HepG2 (cell line): ENCODE measurements around the gene KLHL5. TPM values are rescaled to one million over a fixed set of nuclear protein-coding genes. Genes with fewer than 3 reads are reported as not detected.
A peak's percentile ranks its signal among the peaks of the same experiment; 100 is the strongest.

ENCODE experiments used
- AGO2 ChIP-seq: fragments of 200-400 bp; formaldehyde crosslinking; optimal IDR thresholded peaks from 2 replicates; pipeline ENCODE3; 2017; ENCODE audit warnings: mild to moderate bottlenecking, low read depth, low read length, moderate library complexity
- ELF4 ChIP-seq: sonication (generic); formaldehyde crosslinking; IDR thresholded peaks from 2 replicates; pipeline ENCODE4 v1.5.0; 2020; ENCODE audit warnings: missing genetic modification reagents, mild to moderate bottlenecking, moderate library complexity, borderline replicate concordance
- FOXK2 ChIP-seq: fragments of 450-650 bp; IDR thresholded peaks from 2 replicates; pipeline ENCODE4 v1.6.1; 2016
- FOXP1 ChIP-seq, 2 experiments: fragments of 450-650 bp in 1 of 2; IDR thresholded peaks; 2 replicates each; pipeline ENCODE4 v1.6.1; 2017 to 2018; ENCODE audit warnings: antibody characterized with exemption in 1 of 2
- GPN1 ChIP-seq: sonication (generic); formaldehyde crosslinking; IDR thresholded peaks from 2 replicates; pipeline ENCODE4 v1.5.1; 2020; ENCODE audit warnings: missing genetic modification reagents, borderline replicate concordance
- ISL2 ChIP-seq: sonication (generic); formaldehyde crosslinking; IDR thresholded peaks from 2 replicates; pipeline ENCODE4 v1.5.0; 2020; ENCODE audit warnings: missing genetic modification reagents
- MIXL1 ChIP-seq: IDR thresholded peaks from 2 replicates; pipeline ENCODE4 v1.6.1; 2016
- NFE2L2 ChIP-seq: fragments of 150-350 bp; IDR thresholded peaks from 2 replicates; pipeline ENCODE4 v1.6.1; 2014; ENCODE audit warnings: low read length
- POLR2AphosphoS5 ChIP-seq: IDR thresholded peaks from 2 replicates; pipeline ENCODE4 v1.6.1; 2012; ENCODE audit warnings: low read depth, low read length
- RBFOX2 ChIP-seq: fragments of 200-400 bp; formaldehyde crosslinking; IDR thresholded peaks from 2 replicates; pipeline ENCODE4 v1.6.1; 2017; ENCODE audit warnings: low read depth, mild to moderate bottlenecking, low read length
- SPEN ChIP-seq: sonication (generic); formaldehyde crosslinking; IDR thresholded peaks from 2 replicates; pipeline ENCODE4 v1.5.1; 2020; ENCODE audit warnings: low read depth, mild to moderate bottlenecking, missing genetic modification reagents
- THYN1 ChIP-seq: sonication (generic); formaldehyde crosslinking; IDR thresholded peaks from 2 replicates; pipeline ENCODE4 v1.8.1; 2023; ENCODE audit warnings: low read depth, mild to moderate bottlenecking, moderate library complexity, missing genetic modification reagents, borderline replicate concordance
- XRCC5 ChIP-seq: fragments of 200-400 bp; formaldehyde crosslinking; optimal IDR thresholded peaks from 2 replicates; pipeline ENCODE3; 2017; ENCODE audit warnings: mild to moderate bottlenecking, low read length
- ZBTB7B ChIP-seq: sonication (generic); formaldehyde crosslinking; IDR thresholded peaks from 2 replicates; pipeline ENCODE4 v1.4.0; 2020; ENCODE audit warnings: missing genetic modification reagents
- ZFP36L1 ChIP-seq: sonication (generic); formaldehyde crosslinking; IDR thresholded peaks from 2 replicates; pipeline ENCODE4 v1.8.0; 2022; ENCODE audit warnings: mild to moderate bottlenecking, missing genetic modification reagents, moderate library complexity
- ZIK1 ChIP-seq: sonication (generic); formaldehyde crosslinking; IDR thresholded peaks from 2 replicates; pipeline ENCODE4 v1.5.0; 2020; ENCODE audit warnings: mild to moderate bottlenecking, low read depth, missing genetic modification reagents, borderline replicate concordance
- ZKSCAN8 ChIP-seq: IDR thresholded peaks from 2 replicates; pipeline ENCODE4 v1.6.1; 2016; ENCODE audit warnings: borderline replicate concordance, missing genetic modification reagents, missing compliant biosample characterization
- ZMYM2 ChIP-seq: sonication (generic); formaldehyde crosslinking; IDR thresholded peaks from 2 replicates; pipeline ENCODE4 v1.8.0; 2022; ENCODE audit warnings: mild to moderate bottlenecking, missing genetic modification reagents
- ZNF205 ChIP-seq: IDR thresholded peaks from 2 replicates; pipeline ENCODE4 v1.6.1; 2018; ENCODE audit warnings: missing biosample characterization, missing genetic modification reagents
- ZNF501 ChIP-seq: sonication (generic); formaldehyde crosslinking; IDR thresholded peaks from 2 replicates; pipeline ENCODE4 v1.5.1; 2020; ENCODE audit warnings: mild to moderate bottlenecking, moderate library complexity, missing genetic modification reagents
- ZNF550 ChIP-seq: sonication (generic); formaldehyde crosslinking; IDR thresholded peaks from 2 replicates; pipeline ENCODE4 v1.4.0; 2020; ENCODE audit warnings: mild to moderate bottlenecking, missing genetic modification reagents, borderline replicate concordance
- ZNF672 ChIP-seq: sonication (generic); formaldehyde crosslinking; IDR thresholded peaks from 2 replicates; pipeline ENCODE4 v1.8.1; 2022; ENCODE audit warnings: missing genetic modification reagents
- ZNF720 ChIP-seq: sonication (generic); formaldehyde crosslinking; IDR thresholded peaks from 2 replicates; pipeline ENCODE4 v1.4.0; 2020; ENCODE audit warnings: missing genetic modification reagents
- polyA plus RNA-seq, 8 experiments: library from polyadenylated mRNA; depleted of rRNA in 3 of 8; stranded (reverse) in 7 of 8; unstranded in 1 of 8; fragments of >200 nt; fragmentation: Illumina TruSeq in 4 of 8; extraction: Trizol in 4 of 8; gene quantifications; 2 replicates each; pipeline versions ENCODE4 v1.2.1 to v1.2.3, GENCODE V29; 2011 to 2016; ENCODE audit warnings: low read depth in 4 of 8, missing spikeins in 1 of 8, mixed read lengths in 1 of 8; ENCODE audit not compliant: insufficient read depth in 1 of 8
- total RNA-seq, 5 experiments: library from RNA; depleted of rRNA; stranded (reverse); fragments of >200 nt; fragmentation: Illumina TruSeq; extraction: Trizol; gene quantifications; 2 replicates each; pipeline ENCODE4 v1.2.3, GENCODE V29; 2016; ENCODE audit warnings: low read depth in 1 of 5
- TF ChIP-seq, protein P1 (sequence below): sonication (generic); formaldehyde crosslinking; IDR thresholded peaks from 2 replicates; pipeline ENCODE4 v1.9.0; 2021; ENCODE audit warnings: missing genetic modification reagents, mild to moderate bottlenecking, borderline replicate concordance
- TF ChIP-seq, protein P2 (sequence below): sonication (generic); formaldehyde crosslinking; IDR thresholded peaks from 2 replicates; pipeline ENCODE4 v1.4.0; 2020; ENCODE audit warnings: missing genetic modification reagents
- TF ChIP-seq, protein P3 (sequence below): sonication (generic); formaldehyde crosslinking; IDR thresholded peaks from 2 replicates; pipeline ENCODE4 v1.4.0; 2020; ENCODE audit warnings: missing genetic modification reagents
- TF ChIP-seq, protein P4 (sequence below): conservative IDR thresholded peaks from 2 replicates; pipeline ENCODE4 v1.6.1; 2018; ENCODE audit warnings: missing genetic modification reagents
- TF ChIP-seq, protein P5 (sequence below): sonication (generic); formaldehyde crosslinking; IDR thresholded peaks from 2 replicates; pipeline ENCODE4 v1.5.0; 2020; ENCODE audit warnings: missing genetic modification reagents

KLHL5 gene
- total and polyA plus RNA-seq, 2 of the 13 experiments (the other 11 are each of a cell fraction or from before 2014, with no cell fraction given) = 36.2 to 38.7 TPM

DNA sequence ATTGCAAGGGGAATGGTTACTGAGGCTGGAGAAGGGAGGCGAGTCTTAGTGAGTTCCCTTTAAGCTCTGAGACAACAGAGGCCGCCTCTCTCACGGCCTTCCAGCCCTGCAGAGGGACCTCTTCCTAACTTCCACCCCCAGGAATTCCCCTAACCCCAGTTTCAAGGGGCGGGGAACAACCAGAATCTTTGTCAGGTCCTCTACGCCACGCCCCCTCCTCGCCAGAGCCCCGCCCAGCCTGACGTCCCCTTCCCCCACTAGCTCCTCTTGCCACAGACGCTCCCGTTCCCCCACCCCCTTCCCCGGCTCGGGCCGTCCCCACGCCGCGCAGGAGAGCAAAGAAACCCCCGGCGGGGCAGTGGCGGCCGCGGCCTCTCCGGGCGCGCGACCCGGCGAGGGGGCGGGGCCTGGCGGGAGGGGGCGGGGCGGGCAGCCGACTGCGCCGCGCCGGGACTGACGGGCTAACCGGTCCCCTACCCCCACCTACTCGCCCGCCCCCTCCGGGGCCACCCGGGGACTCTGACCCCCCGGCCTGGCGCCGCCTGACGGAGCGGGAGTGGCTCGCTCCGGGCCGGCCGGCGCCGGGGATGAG lies 17.6 kb upstream of the KLHL5 start (continued):
- TF ChIP-seq ELF4 (CRISPR knock-in tag) (no peak), XRCC5 (no peak), ZNF672 (no peak), THYN1 (no peak), ZBTB7B (CRISPR knock-in tag) (peak; percentile 36; the same call in 1 of the 2 replicates), POLR2AphosphoS5 (peak; percentile 49; the same call in 1 of the 2 replicates), ZNF205 (CRISPR knock-in tag) (no peak), RBFOX2 (no peak), ZNF550 (CRISPR knock-in tag) (no peak), ZNF501 (CRISPR knock-in tag) (no peak), FOXP1 (IDR thresholded peaks at IDR 0.05) (no peak), FOXP1 (CRISPR knock-in tag; IDR thresholded peaks at IDR 0.05) (no peak), GPN1 (CRISPR knock-in tag) (no peak), ZKSCAN8 (no peak), SPEN (CRISPR knock-in tag) (0 out of 2 replicates have a peak, but pooled peaks have one; percentile 25), MIXL1 (no peak), ISL2 (CRISPR knock-in tag) (0 out of 2 replicates have a peak, but pooled peaks have one; percentile 10), ZIK1 (no peak), FOXK2 (no peak), ZFP36L1 (CRISPR knock-in tag) (no peak), NFE2L2 (no peak), AGO2 (no peak), ZNF720 (CRISPR knock-in tag) (no peak), ZMYM2 (CRISPR knock-in tag) (0 out of 2 replicates have a peak, but pooled peaks have one; percentile 40)
- TF ChIP-seq, protein P1, sequence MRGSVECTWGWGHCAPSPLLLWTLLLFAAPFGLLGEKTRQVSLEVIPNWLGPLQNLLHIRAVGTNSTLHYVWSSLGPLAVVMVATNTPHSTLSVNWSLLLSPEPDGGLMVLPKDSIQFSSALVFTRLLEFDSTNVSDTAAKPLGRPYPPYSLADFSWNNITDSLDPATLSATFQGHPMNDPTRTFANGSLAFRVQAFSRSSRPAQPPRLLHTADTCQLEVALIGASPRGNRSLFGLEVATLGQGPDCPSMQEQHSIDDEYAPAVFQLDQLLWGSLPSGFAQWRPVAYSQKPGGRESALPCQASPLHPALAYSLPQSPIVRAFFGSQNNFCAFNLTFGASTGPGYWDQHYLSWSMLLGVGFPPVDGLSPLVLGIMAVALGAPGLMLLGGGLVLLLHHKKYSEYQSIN (CRISPR knock-in tag) = no peak
- TF ChIP-seq, protein P2, sequence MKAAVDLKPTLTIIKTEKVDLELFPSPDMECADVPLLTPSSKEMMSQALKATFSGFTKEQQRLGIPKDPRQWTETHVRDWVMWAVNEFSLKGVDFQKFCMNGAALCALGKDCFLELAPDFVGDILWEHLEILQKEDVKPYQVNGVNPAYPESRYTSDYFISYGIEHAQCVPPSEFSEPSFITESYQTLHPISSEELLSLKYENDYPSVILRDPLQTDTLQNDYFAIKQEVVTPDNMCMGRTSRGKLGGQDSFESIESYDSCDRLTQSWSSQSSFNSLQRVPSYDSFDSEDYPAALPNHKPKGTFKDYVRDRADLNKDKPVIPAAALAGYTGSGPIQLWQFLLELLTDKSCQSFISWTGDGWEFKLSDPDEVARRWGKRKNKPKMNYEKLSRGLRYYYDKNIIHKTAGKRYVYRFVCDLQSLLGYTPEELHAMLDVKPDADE (CRISPR knock-in tag) = no peak
- TF ChIP-seq, protein P3, sequence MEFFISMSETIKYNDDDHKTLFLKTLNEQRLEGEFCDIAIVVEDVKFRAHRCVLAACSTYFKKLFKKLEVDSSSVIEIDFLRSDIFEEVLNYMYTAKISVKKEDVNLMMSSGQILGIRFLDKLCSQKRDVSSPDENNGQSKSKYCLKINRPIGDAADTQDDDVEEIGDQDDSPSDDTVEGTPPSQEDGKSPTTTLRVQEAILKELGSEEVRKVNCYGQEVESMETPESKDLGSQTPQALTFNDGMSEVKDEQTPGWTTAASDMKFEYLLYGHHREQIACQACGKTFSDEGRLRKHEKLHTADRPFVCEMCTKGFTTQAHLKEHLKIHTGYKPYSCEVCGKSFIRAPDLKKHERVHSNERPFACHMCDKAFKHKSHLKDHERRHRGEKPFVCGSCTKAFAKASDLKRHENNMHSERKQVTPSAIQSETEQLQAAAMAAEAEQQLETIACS (CRISPR knock-in tag) = no peak
- TF ChIP-seq, protein P4, sequence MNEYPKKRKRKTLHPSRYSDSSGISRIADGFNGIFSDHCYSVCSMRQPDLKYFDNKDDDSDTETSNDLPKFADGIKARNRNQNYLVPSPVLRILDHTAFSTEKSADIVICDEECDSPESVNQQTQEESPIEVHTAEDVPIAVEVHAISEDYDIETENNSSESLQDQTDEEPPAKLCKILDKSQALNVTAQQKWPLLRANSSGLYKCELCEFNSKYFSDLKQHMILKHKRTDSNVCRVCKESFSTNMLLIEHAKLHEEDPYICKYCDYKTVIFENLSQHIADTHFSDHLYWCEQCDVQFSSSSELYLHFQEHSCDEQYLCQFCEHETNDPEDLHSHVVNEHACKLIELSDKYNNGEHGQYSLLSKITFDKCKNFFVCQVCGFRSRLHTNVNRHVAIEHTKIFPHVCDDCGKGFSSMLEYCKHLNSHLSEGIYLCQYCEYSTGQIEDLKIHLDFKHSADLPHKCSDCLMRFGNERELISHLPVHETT = peak; percentile 63; the same call in 1 of the 2 replicates
- TF ChIP-seq, protein P5, sequence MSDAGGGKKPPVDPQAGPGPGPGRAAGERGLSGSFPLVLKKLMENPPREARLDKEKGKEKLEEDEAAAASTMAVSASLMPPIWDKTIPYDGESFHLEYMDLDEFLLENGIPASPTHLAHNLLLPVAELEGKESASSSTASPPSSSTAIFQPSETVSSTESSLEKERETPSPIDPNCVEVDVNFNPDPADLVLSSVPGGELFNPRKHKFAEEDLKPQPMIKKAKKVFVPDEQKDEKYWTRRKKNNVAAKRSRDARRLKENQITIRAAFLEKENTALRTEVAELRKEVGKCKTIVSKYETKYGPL = no peak
